Stimulated activated memory B cell treated with anti-CD40 and anti-IgM and Interleukin-4, amounts not matched to agents 10 μg/mL and 1 μg/mL and 100 μg/mL, for 72 hours (primary cell): ENCODE results near the gene RNF141.

Experiments
- ATAC-seq: fragments of 150-1000 bp; cut with Tn5 transposase; 2 replicates; pipeline ENCODE4 v1.10.0; 2021
- H3K27ac Mint-ChIP-seq: one replicate; pipeline ENCODE4 v1.8.0; 2022; ENCODE audit warnings: mild to moderate bottlenecking, mixed read lengths
- H3K27me3 Mint-ChIP-seq: one replicate; pipeline ENCODE4 v1.8.0; 2022; ENCODE audit warnings: mixed read lengths
- H3K36me3 Mint-ChIP-seq: one replicate; pipeline ENCODE4 v1.8.0; 2022; ENCODE audit warnings: mixed read lengths
- H3K4me1 Mint-ChIP-seq: one replicate; pipeline ENCODE4 v1.8.0; 2022; ENCODE audit warnings: mixed read lengths
- H3K4me3 Mint-ChIP-seq: one replicate; pipeline ENCODE4 v1.8.0; 2022; ENCODE audit warnings: mild to moderate bottlenecking, moderate library complexity, mixed read lengths
- H3K9me3 Mint-ChIP-seq: one replicate; pipeline ENCODE4 v1.8.0; 2022; ENCODE audit warnings: mixed read lengths

RNF141 gene

DNA sequence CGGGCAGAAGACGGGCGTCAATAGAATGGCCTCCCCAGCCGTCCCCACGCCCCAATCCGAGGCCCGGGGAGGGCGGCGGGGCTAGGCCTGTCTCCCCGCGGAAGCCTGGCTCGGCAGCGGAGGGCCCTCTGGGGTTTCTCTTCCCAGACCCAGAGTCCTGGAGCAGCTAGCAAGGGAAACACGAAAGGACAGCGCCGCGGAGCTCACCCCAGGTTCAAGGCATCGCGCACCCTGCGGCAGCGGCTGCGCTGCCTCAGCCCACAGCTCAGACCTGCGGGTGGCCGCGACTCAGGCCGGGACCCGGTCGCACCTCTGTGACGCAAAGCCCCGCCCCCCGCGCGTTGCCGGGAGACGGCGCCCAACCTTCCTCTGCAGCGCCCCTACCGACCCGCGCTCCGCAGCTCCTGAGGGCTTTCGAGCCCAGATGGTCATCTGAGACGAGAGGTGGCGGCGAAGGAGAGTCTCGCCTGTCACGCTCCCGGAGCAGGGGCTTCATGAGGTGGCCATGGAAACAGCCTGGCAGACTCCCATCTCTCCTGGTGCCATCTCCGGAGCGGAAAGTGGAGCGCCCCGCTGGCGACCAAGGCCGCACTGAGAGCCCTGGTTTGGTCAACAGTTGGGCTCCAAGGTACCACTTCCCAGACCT, at the start of gene RNF141:
Gene RNF141, minus strand, starts transcription at position 273 of the 646 bp plus-strand sequence. CDS start 7,029 bp downstream, outside the sequence.
- Mint-ChIP-seq H3K27ac (peak within 1 kb of the TSS; percentile 96), H3K4me1 (peaks cover 62% of the 10 kb centered on the region)

DNA sequence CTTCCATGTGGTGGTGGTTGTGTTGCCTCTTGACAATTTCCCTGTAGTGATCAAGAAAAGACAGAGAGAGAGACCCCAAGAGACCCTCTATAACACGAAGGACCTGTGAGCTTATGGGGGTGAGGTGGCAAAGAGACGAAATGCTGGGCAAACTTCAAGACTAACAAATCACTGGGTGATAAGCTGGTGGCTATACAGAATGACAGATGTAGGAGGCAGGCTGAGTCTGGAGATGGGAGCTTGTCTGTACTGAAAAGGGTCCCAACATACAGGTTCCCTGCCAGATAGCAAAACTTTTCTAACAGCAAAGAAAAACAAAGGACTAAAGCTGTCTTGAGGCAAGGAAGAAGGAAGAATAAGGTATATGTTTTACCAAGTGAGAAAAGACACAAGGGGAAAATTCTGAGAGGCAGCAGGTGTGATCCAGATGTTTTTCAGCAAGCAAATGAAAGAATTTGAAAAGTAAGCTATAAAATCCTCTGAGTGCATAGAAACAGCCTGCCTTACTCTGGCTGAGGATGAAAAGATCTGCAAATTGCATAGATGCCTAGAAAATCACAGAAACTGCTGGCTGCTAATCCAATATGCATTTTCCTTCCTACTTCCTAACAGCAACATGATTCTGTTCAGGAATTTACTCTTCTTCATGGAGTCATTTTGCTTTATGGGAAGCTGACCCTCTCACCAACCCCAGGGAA, 49.4 kb upstream of the RNF141 start:
- Mint-ChIP-seq H3K4me1 (peaks cover 37% of the 10 kb centered on the region), H3K9me3 (no peaks in the 10 kb centered on the region), H3K27ac (no peak overlapping the region), H3K4me3 (no peak overlapping the region), H3K27me3 (no peaks in the 10 kb centered on the region), H3K36me3 (peaks cover 21% of the 10 kb centered on the region)
- ATAC-seq = no peak

More for the DNA sequence above, at the start of gene RNF141:
- Mint-ChIP-seq H3K36me3 (peaks cover 8% of the 10 kb centered on the region), H3K27me3 (no peaks in the 10 kb centered on the region), H3K4me3 (peak within 1 kb of the TSS; percentile 92), H3K9me3 (no peaks in the 10 kb centered on the region)
- peak; percentile 98 for ATAC-seq

GRCh38 chr11:10588904-10589303, 47.9 kb upstream of the RNF141 start:
- Mint-ChIP-seq H3K27ac (no peak overlapping the region), H3K9me3 (no peaks in the 10 kb centered on the region), H3K4me1 (peaks cover 31% of the 10 kb centered on the region), H3K36me3 (peaks cover 21% of the 10 kb centered on the region), H3K27me3 (no peaks in the 10 kb centered on the region), H3K4me3 (no peak overlapping the region)
- no peak for ATAC-seq

DNA sequence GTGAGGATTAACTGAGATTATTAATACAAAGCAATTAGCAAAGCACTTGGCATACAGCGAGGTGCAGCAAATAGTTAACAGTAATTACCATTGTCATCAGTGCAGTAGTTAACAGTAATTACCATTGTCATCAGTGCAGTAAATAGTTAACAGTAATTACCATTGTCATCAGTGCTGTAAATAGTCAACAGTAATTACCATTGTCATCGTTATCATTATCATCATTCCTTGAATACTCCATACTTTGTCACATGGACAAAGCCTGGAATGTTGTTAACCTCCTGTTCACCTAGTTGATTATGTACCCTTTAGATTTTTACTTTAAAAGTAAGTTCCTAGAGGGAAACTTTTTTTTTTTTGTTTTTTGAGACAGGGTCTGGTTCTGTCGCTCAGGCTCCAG, 47.0 kb upstream of the RNF141 start:
- ATAC-seq = no peak
- Mint-ChIP-seq H3K27me3 (no peaks in the 10 kb centered on the region), H3K36me3 (peaks cover 21% of the 10 kb centered on the region)

GRCh38 chr11:10587388-10587787, 46.4 kb upstream of the RNF141 start:
- H3K4me1 Mint-ChIP-seq = peaks cover 38% of the 10 kb centered on the region
- no peaks in the 10 kb centered on the region for H3K27me3 Mint-ChIP-seq
- no peak for ATAC-seq

More for the DNA sequence above, 47.0 kb upstream of the RNF141 start:
- H3K4me1 Mint-ChIP-seq = peaks cover 34% of the 10 kb centered on the region
- no peaks in the 10 kb centered on the region for H3K9me3 Mint-ChIP-seq
- H3K4me3 Mint-ChIP-seq = no peak overlapping the region
- H3K27ac Mint-ChIP-seq = no peak overlapping the region

GRCh38 chr11:10584071-10584501, 43.1 kb upstream of the RNF141 start:
- peaks cover 5% of the 10 kb centered on the region for H3K36me3 Mint-ChIP-seq
- H3K4me3 Mint-ChIP-seq = no peak overlapping the region
- H3K9me3 Mint-ChIP-seq = no peaks in the 10 kb centered on the region
- no peak for ATAC-seq
- H3K27ac Mint-ChIP-seq = peak overlapping the region; percentile 25
- no peaks in the 10 kb centered on the region for H3K27me3 Mint-ChIP-seq
- peaks cover 52% of the 10 kb centered on the region for H3K4me1 Mint-ChIP-seq

More at GRCh38 chr11:10587388-10587787, 46.4 kb upstream of the RNF141 start:
- H3K4me3 Mint-ChIP-seq = no peak overlapping the region
- H3K27ac Mint-ChIP-seq = no peak overlapping the region
- peaks cover 21% of the 10 kb centered on the region for H3K36me3 Mint-ChIP-seq
- no peaks in the 10 kb centered on the region for H3K9me3 Mint-ChIP-seq

DNA sequence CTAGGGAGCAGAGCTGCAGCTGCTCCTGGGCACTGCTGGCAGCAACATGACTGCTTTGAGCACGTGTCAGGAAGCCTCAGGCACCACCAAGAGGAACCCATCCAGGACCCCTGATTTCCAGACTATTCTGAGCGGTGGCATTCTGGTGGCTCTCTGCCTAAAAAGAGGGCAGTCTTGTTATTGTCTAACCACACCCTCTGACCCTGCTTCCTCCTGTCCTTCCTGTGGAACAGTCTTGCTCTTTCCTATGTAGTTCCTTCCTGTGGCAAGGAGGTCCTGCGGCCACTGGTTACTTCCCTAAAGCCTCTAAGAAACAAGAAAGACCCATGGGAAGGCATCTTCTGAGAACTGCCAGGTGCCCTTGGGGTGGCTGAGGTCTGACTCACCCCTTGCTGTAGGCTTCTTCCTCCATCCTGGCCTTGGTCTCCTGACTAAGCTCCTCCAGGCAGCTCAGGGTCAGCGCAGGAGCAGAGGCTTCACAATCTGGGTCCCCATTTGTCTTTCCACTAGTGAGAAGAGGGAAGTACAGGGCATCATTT, 40.6 kb upstream of the RNF141 start:
- H3K27ac Mint-ChIP-seq = peak overlapping the region; percentile 25
- ATAC-seq = peak; percentile 53
- no peaks in the 10 kb centered on the region for H3K9me3 Mint-ChIP-seq
- H3K4me1 Mint-ChIP-seq = peaks cover 66% of the 10 kb centered on the region
- H3K27me3 Mint-ChIP-seq = no peaks in the 10 kb centered on the region
- peaks cover 6% of the 10 kb centered on the region for H3K36me3 Mint-ChIP-seq
- H3K4me3 Mint-ChIP-seq = no peak overlapping the region

- Mint-ChIP-seq H3K27ac (peak overlapping the region; percentile 25), H3K9me3 (no peaks in the 10 kb centered on the region), H3K4me3 (no peak overlapping the region), H3K4me1 (peaks cover 58% of the 10 kb centered on the region), H3K27me3 (no peaks in the 10 kb centered on the region), H3K36me3 (peaks cover 6% of the 10 kb centered on the region)
- ATAC-seq = no peak
Observed at GRCh38 chr11:10580623-10581022, 39.6 kb upstream of the RNF141 start.

DNA sequence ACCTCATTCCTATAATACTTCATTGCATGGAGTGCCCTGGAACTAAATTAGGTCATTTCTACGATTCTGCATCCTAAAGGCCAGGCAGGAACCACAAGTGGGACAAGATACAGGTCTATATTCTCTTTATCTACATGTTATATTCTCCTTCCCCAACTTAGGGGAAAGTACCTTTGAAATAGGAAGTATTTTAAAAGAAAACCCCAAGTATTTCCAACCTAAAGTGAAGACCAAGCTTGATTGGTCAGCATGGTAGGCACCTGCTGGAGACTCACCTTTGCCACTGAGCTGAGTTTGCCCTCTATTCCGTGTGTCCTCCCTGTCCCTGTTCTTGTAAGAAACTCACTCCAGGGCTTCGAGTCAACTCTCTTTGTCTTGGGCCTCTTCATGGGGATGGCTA, 38.7 kb upstream of the RNF141 start:
- peak overlapping the region; percentile 25 for H3K27ac Mint-ChIP-seq
- H3K27me3 Mint-ChIP-seq = no peaks in the 10 kb centered on the region
- peaks cover 57% of the 10 kb centered on the region for H3K4me1 Mint-ChIP-seq
- ATAC-seq = no peak
- no peak overlapping the region for H3K4me3 Mint-ChIP-seq
- no peaks in the 10 kb centered on the region for H3K9me3 Mint-ChIP-seq
- H3K36me3 Mint-ChIP-seq = peaks cover 6% of the 10 kb centered on the region

DNA sequence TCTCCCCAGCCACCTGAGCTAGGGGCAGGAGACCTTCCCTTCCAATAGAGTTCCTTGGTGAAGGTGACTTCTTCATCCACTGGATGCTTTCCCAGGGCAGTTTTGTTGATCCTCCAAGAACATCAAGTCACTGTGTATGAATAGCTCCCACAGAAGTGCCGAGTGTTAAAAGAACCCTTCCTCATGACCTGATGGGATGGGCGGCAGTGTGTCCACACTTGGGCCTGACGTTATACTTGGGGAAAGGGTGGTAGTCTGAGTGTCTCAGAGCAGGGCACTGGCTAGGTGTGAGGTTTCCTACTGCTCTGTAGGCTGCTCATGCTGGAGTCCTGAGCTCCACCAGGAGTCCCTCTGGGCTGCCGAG, 35.0 kb upstream of the RNF141 start:
- Mint-ChIP-seq H3K4me3 (no peak overlapping the region), H3K27me3 (no peaks in the 10 kb centered on the region), H3K36me3 (peaks cover 12% of the 10 kb centered on the region), H3K27ac (no peak overlapping the region), H3K9me3 (no peaks in the 10 kb centered on the region), H3K4me1 (peaks cover 62% of the 10 kb centered on the region)
- no peak for ATAC-seq

GRCh38 chr11:10575346-10576034, 34.5 kb upstream of the RNF141 start:
- peaks cover 12% of the 10 kb centered on the region for H3K36me3 Mint-ChIP-seq
- H3K9me3 Mint-ChIP-seq = no peaks in the 10 kb centered on the region
- no peak overlapping the region for H3K4me3 Mint-ChIP-seq
- ATAC-seq = no peak
- no peaks in the 10 kb centered on the region for H3K27me3 Mint-ChIP-seq
- H3K4me1 Mint-ChIP-seq = peaks cover 57% of the 10 kb centered on the region
- H3K27ac Mint-ChIP-seq = no peak overlapping the region

DNA sequence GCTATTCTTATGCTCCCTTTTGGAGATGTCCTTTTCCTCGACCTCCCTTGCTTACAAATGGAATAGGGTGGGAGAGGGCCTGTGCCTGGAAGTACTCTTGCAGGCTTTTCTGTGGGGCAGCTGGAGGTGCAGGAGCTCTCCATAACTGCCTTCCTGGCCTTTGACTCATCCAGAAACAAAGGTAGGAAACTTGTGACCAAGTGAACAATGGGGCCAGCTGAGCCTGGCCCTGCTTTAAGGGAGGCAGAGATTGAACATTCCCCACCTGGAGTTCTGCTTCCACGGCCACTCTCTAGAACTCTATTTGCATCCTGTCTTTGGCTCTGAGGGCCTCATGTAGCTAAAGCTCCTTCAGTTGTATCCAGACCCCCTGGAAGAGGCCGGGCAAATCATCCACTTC, 32.6 kb upstream of the RNF141 start:
- Mint-ChIP-seq H3K27me3 (no peaks in the 10 kb centered on the region), H3K27ac (no peak overlapping the region), H3K9me3 (no peaks in the 10 kb centered on the region), H3K36me3 (peaks cover 12% of the 10 kb centered on the region), H3K4me1 (peaks cover 52% of the 10 kb centered on the region), H3K4me3 (no peak overlapping the region)
- ATAC-seq = no peak

DNA sequence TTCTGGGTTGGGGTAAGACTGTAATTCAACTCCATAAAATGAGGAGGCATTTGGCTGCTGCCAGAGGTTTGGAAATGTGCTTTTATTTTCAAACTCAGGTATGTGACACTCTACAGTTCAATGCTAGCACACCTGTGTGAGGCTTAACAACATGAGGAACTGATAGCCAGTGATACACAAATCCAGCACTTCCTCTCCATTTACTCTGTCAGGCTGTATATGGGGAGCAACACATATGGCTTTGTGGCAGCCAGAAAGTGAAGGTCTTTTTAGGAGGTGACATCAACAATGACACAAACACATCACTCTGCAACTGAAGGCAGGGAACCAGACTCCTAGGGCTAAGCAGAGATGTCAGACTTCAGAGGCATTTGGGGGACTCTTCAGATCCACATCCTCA, 32.0 kb upstream of the RNF141 start:
- H3K4me1 Mint-ChIP-seq = peaks cover 51% of the 10 kb centered on the region

DNA sequence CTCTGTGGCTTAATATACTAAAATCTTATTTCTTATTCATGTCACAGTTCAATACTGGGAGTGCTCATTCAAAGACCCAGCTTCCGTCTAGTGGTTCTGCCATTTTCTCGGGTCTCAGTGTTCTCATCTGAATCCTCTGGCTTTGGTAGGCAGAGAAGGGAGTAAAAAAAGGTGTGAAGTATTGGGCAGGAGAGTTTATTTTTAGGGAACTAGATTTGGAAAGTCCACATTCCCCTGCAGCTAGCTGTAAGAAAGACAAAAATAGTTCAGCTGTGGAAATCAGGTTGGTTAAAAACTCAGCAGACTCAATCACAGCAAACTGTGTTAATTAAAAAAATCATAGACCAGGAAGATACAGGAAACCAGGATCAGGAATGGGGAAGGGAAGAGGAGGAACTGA, 31.5 kb upstream of the RNF141 start:
- H3K9me3 Mint-ChIP-seq = no peaks in the 10 kb centered on the region
- H3K27me3 Mint-ChIP-seq = no peaks in the 10 kb centered on the region
- no peak overlapping the region for H3K4me3 Mint-ChIP-seq
- no peak for ATAC-seq
- no peak overlapping the region for H3K27ac Mint-ChIP-seq
- H3K4me1 Mint-ChIP-seq = peaks cover 51% of the 10 kb centered on the region
- peaks cover 12% of the 10 kb centered on the region for H3K36me3 Mint-ChIP-seq

More for the DNA sequence above, 32.0 kb upstream of the RNF141 start:
- H3K27ac Mint-ChIP-seq = no peak overlapping the region
- peaks cover 12% of the 10 kb centered on the region for H3K36me3 Mint-ChIP-seq
- no peaks in the 10 kb centered on the region for H3K27me3 Mint-ChIP-seq
- H3K9me3 Mint-ChIP-seq = no peaks in the 10 kb centered on the region
- H3K4me3 Mint-ChIP-seq = no peak overlapping the region
- no peak for ATAC-seq

DNA sequence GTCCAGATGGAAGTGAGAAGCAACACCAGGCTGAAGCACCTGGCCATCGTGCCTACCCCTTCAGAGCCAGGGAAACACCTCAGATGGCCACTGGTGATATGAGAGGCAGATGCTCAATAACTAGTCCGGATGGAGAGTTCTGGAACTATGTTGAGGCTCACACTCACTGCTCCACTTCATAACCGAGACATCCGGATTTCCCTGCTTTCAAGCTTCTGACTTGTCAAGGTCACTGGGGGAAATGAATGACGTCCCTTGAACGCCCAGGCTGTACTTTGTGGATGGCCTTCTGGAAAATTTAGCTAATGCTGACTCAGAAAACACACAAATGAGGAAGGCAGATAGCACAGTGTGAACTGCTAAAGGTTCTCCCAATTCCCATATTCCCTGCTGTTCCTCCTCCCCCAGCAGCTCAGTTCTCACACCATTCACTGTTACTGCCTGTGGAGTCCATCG, 27.5 kb upstream of the RNF141 start, which contains the start of gene LYVE1:
Gene LYVE1, minus strand, starts transcription at position 180 of the 456 bp plus-strand sequence. Its CDS starts 133 bp downstream, at position 47.
- Mint-ChIP-seq H3K9me3 (no peaks in the 10 kb centered on the region), H3K4me1 (peaks cover 62% of the 10 kb centered on the region), H3K36me3 (no peaks in the 10 kb centered on the region), H3K4me3 (no peak within 1 kb of the TSS), H3K27me3 (no peaks in the 10 kb centered on the region), H3K27ac (no peak within 1 kb of the TSS)
- ATAC-seq = no peak
